Fibroblast of villous mesenchyme (primary cell): Measurements from ENCODE around the gene PXYLP1. TPM values are rescaled to one million over a fixed set of nuclear protein-coding genes. Genes with fewer than 3 reads are reported as not detected.
"Not testable (repeated sequence)": the region's sequence is repeated elsewhere in the genome, so short reads cannot be mapped to it uniquely, and the experiment has no call there.

Experiments
- DNase-seq: peaks from one replicate; pipeline ENCODE4 v3.0.0-alpha.2; 2010; ENCODE audit warnings: low read depth
- H3K4me3 ChIP-seq: 2 replicates; pipeline ENCODE4 v1.5.1; 2011; ENCODE audit warnings: low read depth, mild to moderate bottlenecking, low read length
- total RNA-seq: library from RNA; depleted of rRNA; stranded (reverse); fragments of >200 nt; gene quantifications from 2 replicates; pipeline ENCODE4 v1.2.3, GENCODE V29; 2012
- TF ChIP-seq, protein P1 (sequence below): IDR thresholded peaks from 2 replicates; pipeline ENCODE4 v1.5.1; 2012; ENCODE audit warnings: low read depth, mild to moderate bottlenecking, low read length; ENCODE audit not compliant: insufficient read depth

Gene PXYLP1
- total RNA-seq, 1 donor, result 3.5 TPM

DNA sequence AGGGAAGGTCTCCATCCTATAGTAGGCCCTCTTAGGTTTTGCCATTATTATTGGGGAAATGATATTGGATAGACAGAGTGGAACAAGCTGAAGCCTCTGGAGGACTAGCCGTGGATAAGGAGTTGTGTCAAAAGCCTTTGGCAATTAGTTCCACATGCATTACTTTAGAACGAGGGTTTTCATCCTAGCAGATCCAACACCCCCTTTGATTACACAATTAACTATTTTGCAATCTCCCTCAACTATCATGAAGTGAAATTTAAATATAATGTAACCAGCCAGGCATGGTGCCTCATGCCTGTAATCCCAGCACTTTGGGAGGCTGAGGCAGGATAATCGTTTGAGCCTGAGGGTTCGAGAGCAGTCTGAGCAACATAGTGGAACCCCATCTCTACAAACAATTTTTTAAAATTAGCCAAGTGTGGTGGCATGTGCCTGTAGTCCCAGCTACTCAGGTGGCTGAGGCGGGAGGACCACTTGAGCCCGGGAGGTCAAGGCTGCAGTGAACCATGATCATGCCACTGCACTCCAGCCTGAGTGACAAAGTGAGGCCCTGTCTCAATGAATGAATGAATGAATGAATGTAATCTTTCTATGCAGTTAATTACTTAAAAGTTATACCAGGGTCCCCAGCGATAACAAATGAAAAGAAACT is 56.8 kb downstream of the PXYLP1 start:
- no peak overlapping the region for H3K4me3 ChIP-seq
- no peak for DNase-seq
- TF ChIP-seq, protein P1, sequence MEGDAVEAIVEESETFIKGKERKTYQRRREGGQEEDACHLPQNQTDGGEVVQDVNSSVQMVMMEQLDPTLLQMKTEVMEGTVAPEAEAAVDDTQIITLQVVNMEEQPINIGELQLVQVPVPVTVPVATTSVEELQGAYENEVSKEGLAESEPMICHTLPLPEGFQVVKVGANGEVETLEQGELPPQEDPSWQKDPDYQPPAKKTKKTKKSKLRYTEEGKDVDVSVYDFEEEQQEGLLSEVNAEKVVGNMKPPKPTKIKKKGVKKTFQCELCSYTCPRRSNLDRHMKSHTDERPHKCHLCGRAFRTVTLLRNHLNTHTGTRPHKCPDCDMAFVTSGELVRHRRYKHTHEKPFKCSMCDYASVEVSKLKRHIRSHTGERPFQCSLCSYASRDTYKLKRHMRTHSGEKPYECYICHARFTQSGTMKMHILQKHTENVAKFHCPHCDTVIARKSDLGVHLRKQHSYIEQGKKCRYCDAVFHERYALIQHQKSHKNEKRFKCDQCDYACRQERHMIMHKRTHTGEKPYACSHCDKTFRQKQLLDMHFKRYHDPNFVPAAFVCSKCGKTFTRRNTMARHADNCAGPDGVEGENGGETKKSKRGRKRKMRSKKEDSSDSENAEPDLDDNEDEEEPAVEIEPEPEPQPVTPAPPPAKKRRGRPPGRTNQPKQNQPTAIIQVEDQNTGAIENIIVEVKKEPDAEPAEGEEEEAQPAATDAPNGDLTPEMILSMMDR, result no peak

DNA sequence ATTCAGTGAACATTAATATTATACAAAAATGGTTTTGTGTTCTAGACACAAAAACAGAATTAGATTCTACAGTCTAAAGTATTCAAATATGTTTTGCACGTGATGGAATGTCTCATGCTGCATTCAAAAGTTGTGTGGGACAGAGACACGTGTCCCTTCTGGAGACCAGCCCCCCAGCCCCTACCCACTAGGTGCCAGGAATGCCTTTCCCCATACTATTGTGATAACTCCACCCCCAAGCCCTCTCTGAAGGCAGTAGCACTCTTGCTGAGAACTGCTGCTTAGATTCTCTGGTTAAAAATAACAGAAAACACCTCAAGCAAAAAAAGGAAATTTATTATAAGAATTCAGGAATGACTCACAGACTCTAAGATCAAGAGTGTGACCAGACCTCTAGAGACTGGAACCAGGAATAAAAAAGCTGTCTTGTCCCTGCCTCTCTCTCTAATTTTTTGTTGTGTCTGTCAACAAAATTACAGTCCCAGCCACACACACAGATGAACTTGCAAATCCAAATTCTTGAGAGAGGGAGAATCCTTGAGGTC is 57.7 kb downstream of the PXYLP1 start:
- TF ChIP-seq, protein P1, result no peak
- no peak for DNase-seq
- no peak overlapping the region for H3K4me3 ChIP-seq

DNA sequence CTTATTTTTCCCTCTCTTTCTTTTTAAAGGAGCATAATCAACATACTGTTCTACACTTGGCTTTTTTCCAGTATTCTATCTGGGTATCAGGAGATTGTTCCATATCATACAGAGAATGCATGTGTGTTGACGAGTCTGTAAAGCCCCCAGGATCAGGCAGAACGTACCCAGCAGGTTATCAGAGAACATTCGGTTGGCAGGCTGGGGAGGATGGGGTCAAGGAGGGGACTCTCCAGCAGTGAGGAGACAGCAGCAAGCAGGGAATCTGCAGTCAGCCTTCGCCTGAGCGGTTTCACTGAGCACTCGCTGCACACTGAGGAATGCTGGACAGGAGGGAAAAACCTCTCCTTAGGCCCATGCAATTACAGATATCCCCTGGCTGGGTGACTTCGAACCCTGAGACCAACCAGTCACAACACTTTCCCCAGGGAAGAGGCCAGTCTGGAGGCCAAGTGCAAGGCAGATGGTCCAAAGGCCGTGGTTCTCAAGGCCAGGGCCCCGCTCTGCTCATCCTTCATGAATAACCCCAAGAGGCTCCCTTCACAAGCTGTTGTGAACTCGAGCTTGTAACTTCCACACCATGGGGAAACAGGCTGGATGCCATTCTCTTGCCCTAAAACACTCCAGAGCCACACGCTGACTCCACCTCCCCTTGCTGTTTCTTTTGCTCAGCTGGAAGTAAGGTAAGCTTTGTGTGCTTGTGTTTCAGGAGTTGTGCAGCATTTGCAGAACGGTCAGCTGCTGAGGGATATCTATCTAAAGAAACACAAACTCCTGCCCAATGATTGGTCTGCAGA is 60.1 kb downstream of the PXYLP1 start:
- TF ChIP-seq, protein P1, result no peak
- H3K4me3 ChIP-seq, result no peak overlapping the region
- DNase-seq, result no peak

DNA sequence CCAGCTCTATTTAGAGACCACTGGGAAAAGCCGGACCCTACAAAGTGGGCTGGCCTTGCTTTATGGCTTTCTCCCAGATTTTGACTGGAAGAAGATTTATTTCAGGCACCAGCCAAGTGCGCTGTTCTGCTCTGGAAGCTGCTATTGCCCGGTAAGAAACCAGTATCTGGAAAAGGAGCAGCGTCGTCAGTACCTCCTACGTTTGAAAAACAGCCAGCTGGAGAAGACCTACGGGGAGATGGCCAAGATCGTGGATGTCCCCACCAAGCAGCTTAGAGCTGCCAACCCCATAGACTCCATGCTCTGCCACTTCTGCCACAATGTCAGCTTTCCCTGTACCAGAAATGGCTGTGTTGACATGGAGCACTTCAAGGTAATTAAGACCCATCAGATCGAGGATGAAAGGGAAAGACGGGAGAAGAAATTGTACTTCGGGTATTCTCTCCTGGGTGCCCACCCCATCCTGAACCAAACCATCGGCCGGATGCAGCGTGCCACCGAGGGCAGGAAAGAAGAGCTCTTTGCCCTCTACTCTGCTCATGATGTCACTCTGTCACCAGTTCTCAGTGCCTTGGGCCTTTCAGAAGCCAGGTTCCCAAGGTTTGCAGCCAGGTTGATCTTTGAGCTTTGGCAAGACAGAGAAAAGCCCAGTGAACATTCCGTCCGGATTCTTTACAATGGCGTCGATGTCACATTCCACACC is 60.9 kb downstream of the PXYLP1 start:
- no peak overlapping the region for H3K4me3 ChIP-seq
- DNase-seq, result no peak
- TF ChIP-seq, protein P1, result no peak

DNA sequence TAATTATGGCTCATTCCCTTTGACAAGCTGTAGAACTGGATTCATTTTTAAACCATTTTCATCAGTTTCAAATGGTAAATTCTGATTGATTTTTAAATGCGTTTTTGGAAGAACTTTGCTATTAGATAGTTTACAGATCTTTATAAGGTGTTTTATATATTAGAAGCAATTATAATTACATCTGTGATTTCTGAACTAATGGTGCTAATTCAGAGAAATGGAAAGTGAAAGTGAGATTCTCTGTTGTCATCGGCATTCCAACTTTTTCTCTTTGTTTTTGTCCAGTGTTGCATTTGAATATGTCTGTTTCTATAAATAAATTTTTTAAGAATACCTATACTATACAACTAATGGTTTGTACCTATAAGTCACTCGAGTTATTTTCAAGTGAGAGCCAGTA is 62.7 kb downstream of the PXYLP1 start:
- TF ChIP-seq, protein P1, result no peak
- DNase-seq, result no peak
- peak overlapping the region; percentile 55 for H3K4me3 ChIP-seq

DNA sequence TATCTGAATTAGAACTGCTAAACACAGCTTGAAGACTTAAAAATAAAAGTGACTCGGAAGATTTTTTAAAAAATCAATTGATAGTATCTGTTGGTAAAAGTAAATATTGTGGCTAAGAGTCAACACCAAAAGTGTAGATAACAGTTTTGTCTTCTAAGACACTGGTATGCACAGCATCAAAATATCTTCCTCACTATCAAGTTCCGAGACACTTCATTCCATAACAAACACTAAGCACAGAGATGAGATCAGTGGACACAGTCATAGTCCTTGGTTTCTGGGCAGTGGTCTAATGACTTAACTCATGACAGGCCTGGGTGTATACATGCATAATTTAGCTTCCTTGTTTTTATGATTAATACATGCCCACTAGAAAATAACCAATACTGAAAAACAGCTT is 63.2 kb downstream of the PXYLP1 start:
- peak overlapping the region; percentile 55 for H3K4me3 ChIP-seq
- DNase-seq, result peak; percentile 70
- TF ChIP-seq, protein P1, result no peak

DNA sequence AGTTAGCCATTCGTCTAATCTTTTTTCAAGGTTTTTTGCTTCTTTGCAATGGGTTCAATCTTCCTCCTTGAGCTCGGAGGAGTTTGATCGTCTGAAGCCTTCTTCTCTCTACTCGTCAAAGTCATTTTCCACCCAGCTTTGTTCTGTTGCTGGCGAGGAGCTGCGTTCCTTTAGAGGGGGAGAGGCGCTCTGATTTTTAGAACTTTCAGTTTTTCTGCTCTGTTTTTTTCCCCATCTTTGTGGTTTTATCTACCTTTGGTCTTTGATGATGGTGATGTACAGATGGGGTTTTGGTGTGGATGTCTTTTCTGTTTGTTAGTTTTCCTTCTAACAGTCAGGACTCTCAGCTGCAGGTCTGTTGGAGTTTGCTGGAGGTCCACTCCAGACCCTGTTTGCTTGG is 68.8 kb downstream of the PXYLP1 start:
- H3K4me3 ChIP-seq, DNase-seq: not testable (repeated sequence)
